HEK293T (cell line): ENCODE measurements around the gene MAK.
"Not testable (repeated sequence)": the region's sequence is repeated elsewhere in the genome, so short reads cannot be mapped to it uniquely, and the experiment has no call there.

Source experiments
- ARNT ChIP-seq: fragments of 450-650 bp; IDR thresholded peaks from 2 replicates; pipeline ENCODE4 v1.6.1; 2017; ENCODE audit warnings: mild to moderate bottlenecking
- BHLHE40 ChIP-seq: fragments of 450-650 bp; IDR thresholded peaks from 2 replicates; pipeline ENCODE4 v1.6.1; 2016; ENCODE audit warnings: mild to moderate bottlenecking, moderate library complexity, borderline replicate concordance
- ELF4 ChIP-seq: fragments of 450-650 bp; IDR thresholded peaks from 2 replicates; pipeline ENCODE4 v1.6.1; 2017; ENCODE audit warnings: antibody characterized with exemption
- FOXA1 ChIP-seq: fragments of 450-650 bp; IDR thresholded peaks from 2 replicates; pipeline ENCODE4 v1.6.1; 2016; ENCODE audit warnings: mild to moderate bottlenecking
- FOXK2 ChIP-seq: fragments of 450-650 bp; IDR thresholded peaks from 2 replicates; pipeline ENCODE4 v1.6.1; 2016; ENCODE audit warnings: mild to moderate bottlenecking
- FOXM1 ChIP-seq: fragments of 450-650 bp; IDR thresholded peaks from 2 replicates; pipeline ENCODE4 v1.6.1; 2017; ENCODE audit warnings: mild to moderate bottlenecking, borderline replicate concordance
- HDGF ChIP-seq: fragments of 450-650 bp; IDR thresholded peaks from 2 replicates; pipeline ENCODE4 v1.6.1; 2017; ENCODE audit warnings: antibody characterized with exemption, borderline replicate concordance
- L3MBTL2 ChIP-seq: fragments of 450-650 bp; conservative IDR thresholded peaks from 2 replicates; pipeline ENCODE4 v1.6.1; 2016; ENCODE audit warnings: mild to moderate bottlenecking
- LEF1 ChIP-seq: fragments of 450-650 bp; IDR thresholded peaks from 2 replicates; pipeline ENCODE4 v1.6.1; 2017; ENCODE audit warnings: mild to moderate bottlenecking, borderline replicate concordance
- NFRKB ChIP-seq: fragments of 450-650 bp; IDR thresholded peaks from 2 replicates; pipeline ENCODE4 v1.6.1; 2016; ENCODE audit warnings: mild to moderate bottlenecking, moderate library complexity
- SP1 ChIP-seq: fragments of 450-650 bp; IDR thresholded peaks from 2 replicates; pipeline ENCODE4 v1.6.1; 2017
- SUZ12 ChIP-seq: fragments of 450-650 bp; IDR thresholded peaks from 2 replicates; pipeline ENCODE4 v1.6.1; 2016; ENCODE audit warnings: mild to moderate bottlenecking
- TARDBP ChIP-seq: fragments of 450-650 bp; IDR thresholded peaks from 2 replicates; pipeline ENCODE4 v1.6.1; 2016
- TF ChIP-seq, protein P1 (sequence below): fragments of 450-650 bp; IDR thresholded peaks from 2 replicates; pipeline ENCODE4 v1.6.1; 2016

DNA sequence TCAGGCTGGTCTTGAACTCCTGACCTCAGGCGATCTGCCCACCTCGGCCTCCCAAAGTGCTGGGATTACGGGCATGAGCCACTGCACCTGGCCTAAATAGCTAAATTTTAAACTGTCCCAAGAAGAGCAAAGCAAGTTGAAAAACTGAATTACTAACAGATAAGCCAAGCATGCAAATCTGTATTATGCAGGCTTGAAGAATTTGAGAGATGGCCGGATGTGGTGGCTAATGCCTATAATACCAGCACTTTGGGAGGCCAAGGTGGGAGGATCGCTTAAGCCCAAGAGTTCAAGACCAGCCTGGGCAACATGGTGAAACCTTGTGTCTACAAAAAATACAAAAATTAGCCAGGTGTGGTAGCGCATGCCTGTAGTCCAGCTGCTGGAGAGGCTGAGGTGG is 24.2 kb downstream of the MAK start:
- TF ChIP-seq SP1, SUZ12, ELF4, BHLHE40, FOXM1, FOXK2, TARDBP, HDGF, FOXA1, NFRKB, ARNT, L3MBTL2, LEF1: not testable (repeated sequence)
- TF ChIP-seq, protein P1, sequence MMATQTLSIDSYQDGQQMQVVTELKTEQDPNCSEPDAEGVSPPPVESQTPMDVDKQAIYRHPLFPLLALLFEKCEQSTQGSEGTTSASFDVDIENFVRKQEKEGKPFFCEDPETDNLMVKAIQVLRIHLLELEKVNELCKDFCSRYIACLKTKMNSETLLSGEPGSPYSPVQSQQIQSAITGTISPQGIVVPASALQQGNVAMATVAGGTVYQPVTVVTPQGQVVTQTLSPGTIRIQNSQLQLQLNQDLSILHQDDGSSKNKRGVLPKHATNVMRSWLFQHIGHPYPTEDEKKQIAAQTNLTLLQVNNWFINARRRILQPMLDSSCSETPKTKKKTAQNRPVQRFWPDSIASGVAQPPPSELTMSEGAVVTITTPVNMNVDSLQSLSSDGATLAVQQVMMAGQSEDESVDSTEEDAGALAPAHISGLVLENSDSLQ, result not testable (repeated sequence)
